ENCODE data around the gene CASQ2.

The CASQ2 gene

GRCh38 chr1:115697619-115698018, 70.9 kb downstream of the CASQ2 start:
- no peak for DNase-seq (ENCODE audit: low read depth in 2 of 2)

- no peak for DNase-seq (ENCODE audit: low read depth in 2 of 2)
Measured at GRCh38 chr1:115694805-115695204, 73.7 kb downstream of the CASQ2 start.

- DNase-seq (ENCODE audit: low read depth in 2 of 2): no peak
Measured at GRCh38 chr1:115692224-115692623, 76.3 kb downstream of the CASQ2 start.

- no peak for DNase-seq (ENCODE audit: low read depth in 2 of 2)
Measured at GRCh38 chr1:115690972-115691371, 77.5 kb downstream of the CASQ2 start.

- DNase-seq (ENCODE audit: low read depth in 2 of 2): no peak
Measured at GRCh38 chr1:115687744-115688143, 80.8 kb downstream of the CASQ2 start.

GRCh38 chr1:115685029-115685705, 83.3 kb downstream of the CASQ2 start:
- DNase-seq (ENCODE audit: low read depth in 2 of 2): no peak

GRCh38 chr1:115682792-115683191, 85.7 kb downstream of the CASQ2 start:
- DNase-seq (ENCODE audit: low read depth in 2 of 2): no peak

GRCh38 chr1:115680730-115681111, 87.8 kb downstream of the CASQ2 start:
- DNase-seq (ENCODE audit: low read depth in 2 of 2): no peak

- DNase-seq (ENCODE audit: low read depth in 2 of 2): no peak
Measured at GRCh38 chr1:115679141-115679611, 89.3 kb downstream of the CASQ2 start.

GRCh38 chr1:115678141-115678540, 90.4 kb downstream of the CASQ2 start:
- no peak for DNase-seq (ENCODE audit: low read depth in 2 of 2)

- no peak for DNase-seq (ENCODE audit: low read depth in 2 of 2)
Measured at GRCh38 chr1:115677565-115677964, 90.9 kb downstream of the CASQ2 start.

- DNase-seq (ENCODE audit: low read depth in 2 of 2): no peak
Measured at GRCh38 chr1:115677182-115677555, 91.3 kb downstream of the CASQ2 start.

- DNase-seq (ENCODE audit: low read depth in 2 of 2): no peak
Measured at GRCh38 chr1:115676498-115677181, 91.9 kb downstream of the CASQ2 start.

- DNase-seq (ENCODE audit: low read depth in 2 of 2): no peak
Measured at GRCh38 chr1:115672224-115673009, 96.1 kb downstream of the CASQ2 start.

- no peak for DNase-seq (ENCODE audit: low read depth in 2 of 2)
Measured at GRCh38 chr1:115671176-115671934, 97.2 kb downstream of the CASQ2 start.

GRCh38 chr1:115670476-115671175, 97.9 kb downstream of the CASQ2 start:
- no peak for DNase-seq (ENCODE audit: low read depth in 2 of 2)

- no peak for DNase-seq (ENCODE audit: low read depth in 2 of 2)
Measured at GRCh38 chr1:115669886-115670285, 98.6 kb downstream of the CASQ2 start.

GRCh38 chr1:115669002-115669673, 99.4 kb downstream of the CASQ2 start:
- no peak for DNase-seq (ENCODE audit: low read depth in 2 of 2)

GRCh38 chr1:115668579-115668978, 99.9 kb downstream of the CASQ2 start:
- no peak for DNase-seq (ENCODE audit: low read depth in 2 of 2)

GRCh38 chr1:115666702-115667101, 101.8 kb downstream of the CASQ2 start:
- DNase-seq (ENCODE audit: low read depth in 2 of 2): no peak

GRCh38 chr1:115666206-115666605, 102.3 kb downstream of the CASQ2 start:
- DNase-seq (ENCODE audit: low read depth in 2 of 2): no peak
